SK-N-SH treated with all-trans-retinoic acid at 6 μM for 48 hours (cell line): Measurements from ENCODE around the gene ZC3H11A.

ENCODE experiments used
- ATAC-seq: fragments of 200-7000 bp; cut with Tn5 transposase; 3 replicates; pipeline ENCODE4 v1.9.1; 2020; ENCODE audit warnings: mild to moderate bottlenecking, moderate library complexity
- CSDC2 ChIP-seq: fragments of 250-450 bp; sonication (Bioruptor Pico); IDR thresholded peaks from 2 replicates; pipeline ENCODE4 v1.5.0; 2020; ENCODE audit warnings: mild to moderate bottlenecking, moderate library complexity
- ESRRG ChIP-seq: fragments of 250-450 bp; sonication (Bioruptor Pico); IDR thresholded peaks from 2 replicates; pipeline ENCODE4 v1.6.1; 2021; ENCODE audit warnings: mild to moderate bottlenecking
- ISL1 ChIP-seq: fragments of 250-450 bp; sonication (Bioruptor Pico); IDR thresholded peaks from 2 replicates; pipeline ENCODE4 v2.1.2; 2022; ENCODE audit warnings: mild to moderate bottlenecking, moderate library complexity
- OSR1 ChIP-seq: fragments of 250-450 bp; sonication (Bioruptor Pico); IDR thresholded peaks from 2 replicates; pipeline ENCODE4 v1.8.0; 2022; ENCODE audit warnings: moderate library complexity, mild to moderate bottlenecking, inconsistent platforms
- RARB ChIP-seq: fragments of 250-450 bp; sonication (Bioruptor Pico); IDR thresholded peaks from 2 replicates; pipeline ENCODE4 v1.8.0; 2021; ENCODE audit warnings: mild to moderate bottlenecking, moderate library complexity
- TCF4 ChIP-seq: fragments of 250-450 bp; sonication (Bioruptor Pico); IDR thresholded peaks from 2 replicates; pipeline ENCODE4 v1.8.0; 2021; ENCODE audit warnings: mild to moderate bottlenecking, moderate library complexity, borderline replicate concordance
- TOX ChIP-seq: fragments of 250-450 bp; sonication (Bioruptor Pico); IDR thresholded peaks from 2 replicates; pipeline ENCODE4 v1.8.0; 2021; ENCODE audit warnings: mild to moderate bottlenecking, moderate library complexity, borderline replicate concordance
- ZC3H10 ChIP-seq: fragments of 250-450 bp; sonication (Bioruptor Pico); IDR thresholded peaks from 2 replicates; pipeline ENCODE4 v1.5.1; 2021; ENCODE audit warnings: mild to moderate bottlenecking, moderate library complexity
- ZFP3 ChIP-seq: fragments of 250-450 bp; sonication (Bioruptor Pico); IDR thresholded peaks from 2 replicates; pipeline ENCODE4 v1.5.0; 2020; ENCODE audit warnings: mild to moderate bottlenecking, moderate library complexity
- ZFP30 ChIP-seq: fragments of 450-650 bp; formaldehyde crosslinking; IDR thresholded peaks from 2 replicates; pipeline ENCODE4 v1.5.0; 2022; ENCODE audit warnings: mild to moderate bottlenecking, moderate library complexity
- ZNF565 ChIP-seq: fragments of 450-650 bp; formaldehyde crosslinking; conservative IDR thresholded peaks from 2 replicates; pipeline ENCODE4 v1.5.0; 2020; ENCODE audit warnings: low read depth, mild to moderate bottlenecking, moderate library complexity
- ZNF70 ChIP-seq: fragments of 450-650 bp; formaldehyde crosslinking; IDR thresholded peaks from 2 replicates; pipeline ENCODE4 v1.5.0; 2020; ENCODE audit warnings: mild to moderate bottlenecking, moderate library complexity
- ZNF8 ChIP-seq: fragments of 450-650 bp; formaldehyde crosslinking; IDR thresholded peaks from 2 replicates; pipeline ENCODE4 v1.5.0; 2020; ENCODE audit warnings: mild to moderate bottlenecking, moderate library complexity
- TF ChIP-seq, protein P1 (sequence below): fragments of 250-450 bp; sonication (Bioruptor Pico); IDR thresholded peaks from 2 replicates; pipeline ENCODE4 v1.5.1; 2020; ENCODE audit warnings: low read depth, mild to moderate bottlenecking, moderate library complexity
- TF ChIP-seq, protein P2 (sequence below): fragments of 250-450 bp; sonication (Bioruptor Pico); IDR thresholded peaks from 2 replicates; pipeline ENCODE4 v1.8.0; 2021; ENCODE audit warnings: low read depth, mild to moderate bottlenecking, moderate library complexity, borderline replicate concordance
- TF ChIP-seq, protein P3 (sequence below): fragments of 250-450 bp; sonication (Bioruptor Pico); IDR thresholded peaks from 2 replicates; pipeline ENCODE4 v1.8.0; 2020; ENCODE audit warnings: mild to moderate bottlenecking, moderate library complexity, borderline replicate concordance
- TF ChIP-seq, protein P4 (sequence below): fragments of 250-450 bp; sonication (Bioruptor Pico); IDR thresholded peaks from 2 replicates; pipeline ENCODE4 v1.5.1; 2021; ENCODE audit warnings: mild to moderate bottlenecking, moderate library complexity

ZC3H11A gene

DNA sequence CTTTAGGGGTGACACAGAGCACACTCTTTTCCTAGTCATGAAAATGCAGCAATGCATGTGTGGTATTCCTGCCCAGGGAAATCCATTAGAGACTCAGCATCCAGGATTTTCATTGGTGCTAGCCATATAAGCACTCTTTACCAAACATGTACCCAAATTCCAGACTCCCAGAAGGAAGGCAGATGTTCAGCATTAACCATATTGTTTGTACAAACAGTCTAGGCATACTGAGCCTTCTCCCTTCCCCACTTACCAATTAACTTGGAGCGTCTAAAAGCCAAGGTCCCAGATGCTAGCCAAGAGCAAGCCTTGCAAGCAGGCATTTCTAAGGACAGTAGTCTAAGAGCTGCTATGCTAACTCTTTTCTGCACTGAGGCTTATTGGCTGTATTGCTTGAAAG, 27.9 kb downstream of the ZC3H11A start (continued):
- TF ChIP-seq RARB (CRISPR knock-in tag), result no peak
- no peak for TF ChIP-seq OSR1
- TF ChIP-seq ZFP3 (CRISPR knock-in tag), result no peak

DNA sequence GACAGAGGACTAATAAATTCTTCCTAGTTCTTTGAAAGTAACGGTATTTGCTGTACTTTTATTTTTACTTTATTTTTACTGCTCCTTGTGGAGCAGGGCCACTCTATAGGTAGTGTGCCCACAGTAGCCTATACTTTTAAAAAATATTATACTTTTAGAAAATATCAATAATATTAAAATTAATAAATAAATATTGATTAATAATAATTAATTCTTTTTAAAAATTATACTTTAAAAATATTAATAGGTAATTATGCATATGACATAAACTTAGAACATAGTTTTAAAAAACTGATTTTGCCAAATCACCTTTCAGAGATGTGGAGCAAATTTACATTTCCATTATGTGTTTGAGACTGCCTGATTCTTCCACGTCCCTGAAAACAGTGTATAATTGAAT, 30.8 kb downstream of the ZC3H11A start:
- TF ChIP-seq TOX (CRISPR knock-in tag) (no peak), ZNF565 (CRISPR knock-in tag) (no peak)
- TF ChIP-seq, protein P1, sequence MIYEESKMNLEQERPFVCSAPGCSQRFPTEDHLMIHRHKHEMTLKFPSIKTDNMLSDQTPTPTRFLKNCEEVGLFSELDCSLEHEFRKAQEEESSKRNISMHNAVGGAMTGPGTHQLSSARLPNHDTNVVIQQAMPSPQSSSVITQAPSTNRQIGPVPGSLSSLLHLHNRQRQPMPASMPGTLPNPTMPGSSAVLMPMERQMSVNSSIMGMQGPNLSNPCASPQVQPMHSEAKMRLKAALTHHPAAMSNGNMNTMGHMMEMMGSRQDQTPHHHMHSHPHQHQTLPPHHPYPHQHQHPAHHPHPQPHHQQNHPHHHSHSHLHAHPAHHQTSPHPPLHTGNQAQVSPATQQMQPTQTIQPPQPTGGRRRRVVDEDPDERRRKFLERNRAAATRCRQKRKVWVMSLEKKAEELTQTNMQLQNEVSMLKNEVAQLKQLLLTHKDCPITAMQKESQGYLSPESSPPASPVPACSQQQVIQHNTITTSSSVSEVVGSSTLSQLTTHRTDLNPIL (CRISPR knock-in tag), result no peak
- no peak for ATAC-seq

DNA sequence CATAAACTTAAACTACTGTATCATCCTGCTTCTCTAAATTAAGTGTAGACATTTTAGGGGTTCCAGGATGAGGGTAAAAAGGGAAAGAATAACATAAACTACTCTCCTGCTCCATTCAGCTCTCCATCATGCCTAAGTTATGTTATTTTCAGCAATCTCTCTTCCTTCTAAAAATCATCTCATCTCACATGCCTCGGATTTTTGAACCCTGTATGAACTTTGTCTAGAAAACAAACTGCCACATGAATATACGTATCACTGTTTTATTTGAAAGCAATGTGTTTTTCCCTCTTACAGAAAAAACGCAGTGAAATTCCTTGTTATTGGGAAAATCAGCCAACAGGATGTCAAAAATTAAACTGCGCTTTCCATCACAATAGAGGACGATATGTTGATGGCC, 32.6 kb downstream of the ZC3H11A start:
- TF ChIP-seq CSDC2 (CRISPR knock-in tag) (0 out of 2 replicates have a peak, but pooled peaks have one; percentile 17), RARB (CRISPR knock-in tag) (no peak)
- peak; percentile 48 for ATAC-seq

DNA sequence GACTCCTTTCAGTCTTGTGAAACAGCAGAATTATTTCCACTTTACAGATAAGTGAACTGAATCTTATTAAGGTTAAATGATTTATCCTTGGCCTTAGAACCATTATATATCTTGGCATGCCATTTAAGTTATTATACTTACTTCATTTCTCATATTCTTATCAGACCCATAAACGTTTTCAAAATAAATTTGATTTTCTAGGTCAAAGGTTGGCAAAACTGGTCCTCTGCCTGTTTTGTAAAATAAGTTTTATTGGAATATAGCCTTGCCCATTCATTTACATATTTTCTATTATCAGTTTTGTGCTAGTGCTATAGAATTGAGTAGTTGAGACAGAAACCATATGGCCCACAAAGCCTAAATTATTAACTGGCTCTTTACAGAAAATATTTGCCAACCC, 33.1 kb downstream of the ZC3H11A start:
- TF ChIP-seq ZNF8 (CRISPR knock-in tag) (no peak), ISL1 (peak; percentile 95)
- TF ChIP-seq, protein P1 (CRISPR knock-in tag), result no peak
- TF ChIP-seq, protein P2, sequence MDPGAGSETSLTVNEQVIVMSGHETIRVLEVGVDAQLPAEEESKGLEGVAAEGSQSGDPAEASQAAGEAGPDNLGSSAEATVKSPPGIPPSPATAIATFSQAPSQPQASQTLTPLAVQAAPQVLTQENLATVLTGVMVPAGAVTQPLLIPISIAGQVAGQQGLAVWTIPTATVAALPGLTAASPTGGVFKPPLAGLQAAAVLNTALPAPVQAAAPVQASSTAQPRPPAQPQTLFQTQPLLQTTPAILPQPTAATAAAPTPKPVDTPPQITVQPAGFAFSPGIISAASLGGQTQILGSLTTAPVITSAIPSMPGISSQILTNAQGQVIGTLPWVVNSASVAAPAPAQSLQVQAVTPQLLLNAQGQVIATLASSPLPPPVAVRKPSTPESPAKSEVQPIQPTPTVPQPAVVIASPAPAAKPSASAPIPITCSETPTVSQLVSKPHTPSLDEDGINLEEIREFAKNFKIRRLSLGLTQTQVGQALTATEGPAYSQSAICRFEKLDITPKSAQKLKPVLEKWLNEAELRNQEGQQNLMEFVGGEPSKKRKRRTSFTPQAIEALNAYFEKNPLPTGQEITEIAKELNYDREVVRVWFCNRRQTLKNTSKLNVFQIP (CRISPR knock-in tag), result no peak
- no peak; the same call in 1 of the 3 replicates for ATAC-seq

DNA sequence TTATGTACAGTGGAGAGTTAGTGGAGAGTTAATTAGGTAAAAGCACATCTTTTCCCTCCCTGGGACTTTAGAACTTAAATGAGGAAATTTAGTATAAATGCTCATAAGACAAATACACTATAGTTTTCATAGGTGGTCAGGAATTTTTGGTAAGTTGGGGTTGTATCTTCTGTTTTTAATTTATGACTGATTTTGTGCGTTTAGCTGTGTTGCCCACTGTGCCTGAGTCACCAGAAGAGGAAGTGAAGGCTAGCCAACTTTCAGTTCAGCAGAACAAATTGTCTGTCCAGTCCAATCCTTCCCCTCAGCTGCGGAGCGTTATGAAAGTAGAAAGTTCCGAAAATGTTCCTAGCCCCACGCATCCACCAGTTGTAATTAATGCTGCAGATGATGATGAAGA, 33.8 kb downstream of the ZC3H11A start:
- ATAC-seq, result peak; percentile 88

DNA sequence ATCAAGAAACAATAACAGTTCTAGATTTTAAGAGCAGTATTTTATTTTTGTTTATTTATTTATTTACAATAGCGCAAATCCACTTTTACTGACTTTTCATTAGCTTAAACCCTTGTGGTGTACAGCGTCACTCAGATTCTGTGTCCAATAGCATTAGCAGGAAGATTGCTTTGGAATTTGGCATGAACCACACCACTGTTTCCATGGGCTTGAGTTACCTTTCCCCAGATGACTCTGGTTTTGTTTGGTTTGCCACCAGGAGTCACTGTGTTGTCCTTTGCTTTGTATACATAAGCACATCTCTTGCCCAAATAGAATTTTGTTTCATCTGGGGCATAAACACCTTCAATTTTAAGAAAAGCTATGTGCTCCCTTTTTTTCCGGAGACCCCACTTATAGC, 40.1 kb downstream of the ZC3H11A start:
- TF ChIP-seq, protein P2 (CRISPR knock-in tag), result no peak
- TF ChIP-seq OSR1 (no peak), ZNF565 (CRISPR knock-in tag) (no peak)
- no peak for ATAC-seq

More for the DNA sequence above, 33.8 kb downstream of the ZC3H11A start:
- TF ChIP-seq TOX (CRISPR knock-in tag) (peak; percentile 46; the same call in 1 of the 2 replicates), RARB (CRISPR knock-in tag) (0 out of 2 replicates have a peak, but pooled peaks have one; percentile 15)
- TF ChIP-seq, protein P3, sequence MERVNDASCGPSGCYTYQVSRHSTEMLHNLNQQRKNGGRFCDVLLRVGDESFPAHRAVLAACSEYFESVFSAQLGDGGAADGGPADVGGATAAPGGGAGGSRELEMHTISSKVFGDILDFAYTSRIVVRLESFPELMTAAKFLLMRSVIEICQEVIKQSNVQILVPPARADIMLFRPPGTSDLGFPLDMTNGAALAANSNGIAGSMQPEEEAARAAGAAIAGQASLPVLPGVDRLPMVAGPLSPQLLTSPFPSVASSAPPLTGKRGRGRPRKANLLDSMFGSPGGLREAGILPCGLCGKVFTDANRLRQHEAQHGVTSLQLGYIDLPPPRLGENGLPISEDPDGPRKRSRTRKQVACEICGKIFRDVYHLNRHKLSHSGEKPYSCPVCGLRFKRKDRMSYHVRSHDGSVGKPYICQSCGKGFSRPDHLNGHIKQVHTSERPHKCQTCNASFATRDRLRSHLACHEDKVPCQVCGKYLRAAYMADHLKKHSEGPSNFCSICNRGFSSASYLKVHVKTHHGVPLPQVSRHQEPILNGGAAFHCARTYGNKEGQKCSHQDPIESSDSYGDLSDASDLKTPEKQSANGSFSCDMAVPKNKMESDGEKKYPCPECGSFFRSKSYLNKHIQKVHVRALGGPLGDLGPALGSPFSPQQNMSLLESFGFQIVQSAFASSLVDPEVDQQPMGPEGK (CRISPR knock-in tag), result peak; percentile 6; the same call in 1 of the 2 replicates

DNA sequence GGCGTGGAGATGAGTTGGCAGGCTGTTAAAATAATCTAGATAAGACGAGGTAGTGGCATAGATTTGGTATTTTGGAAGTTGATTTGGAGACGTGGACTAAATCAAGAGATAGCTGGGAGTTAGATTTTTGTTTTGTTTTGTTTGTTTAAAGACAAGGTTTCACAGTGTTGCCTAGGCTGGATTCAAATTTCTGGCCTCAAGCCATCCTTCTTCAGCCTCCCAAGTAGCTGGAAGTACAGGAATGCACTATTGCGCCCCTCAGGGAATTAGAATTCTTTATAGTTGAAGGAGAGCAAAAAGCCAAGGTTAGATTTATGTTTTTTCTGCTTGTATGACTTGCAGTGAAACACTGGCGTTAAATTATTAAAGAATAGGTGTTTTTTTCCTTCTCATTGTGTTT, 43.7 kb downstream of the ZC3H11A start:
- peak; percentile 58 for ATAC-seq
- TF ChIP-seq ZFP30, result no peak
- no peak for TF ChIP-seq ZC3H10 (CRISPR knock-in tag)
- TF ChIP-seq, protein P2 (CRISPR knock-in tag), result no peak
- TF ChIP-seq, protein P4, sequence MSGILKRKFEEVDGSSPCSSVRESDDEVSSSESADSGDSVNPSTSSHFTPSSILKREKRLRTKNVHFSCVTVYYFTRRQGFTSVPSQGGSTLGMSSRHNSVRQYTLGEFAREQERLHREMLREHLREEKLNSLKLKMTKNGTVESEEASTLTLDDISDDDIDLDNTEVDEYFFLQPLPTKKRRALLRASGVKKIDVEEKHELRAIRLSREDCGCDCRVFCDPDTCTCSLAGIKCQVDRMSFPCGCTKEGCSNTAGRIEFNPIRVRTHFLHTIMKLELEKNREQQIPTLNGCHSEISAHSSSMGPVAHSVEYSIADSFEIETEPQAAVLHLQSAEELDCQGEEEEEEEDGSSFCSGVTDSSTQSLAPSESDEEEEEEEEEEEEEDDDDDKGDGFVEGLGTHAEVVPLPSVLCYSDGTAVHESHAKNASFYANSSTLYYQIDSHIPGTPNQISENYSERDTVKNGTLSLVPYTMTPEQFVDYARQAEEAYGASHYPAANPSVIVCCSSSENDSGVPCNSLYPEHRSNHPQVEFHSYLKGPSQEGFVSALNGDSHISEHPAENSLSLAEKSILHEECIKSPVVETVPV, result no peak
- no peak for TF ChIP-seq ZNF70 (CRISPR knock-in tag)
- no peak for TF ChIP-seq ESRRG (CRISPR knock-in tag)
- no peak for TF ChIP-seq ZNF8 (CRISPR knock-in tag)
- TF ChIP-seq OSR1, result no peak
- no peak for TF ChIP-seq ZNF565 (CRISPR knock-in tag)
- TF ChIP-seq TCF4 (CRISPR knock-in tag), result no peak
